Hepatocyte (in vitro differentiated cells): Measurements from ENCODE around the gene PCCA.

Experiments used
- EZH2 ChIP-seq: fragments of 200-600 bp; sonication (generic); IDR thresholded peaks from 2 replicates; pipeline ENCODE4 v1.6.1; 2016; ENCODE audit warnings: antibody characterized with exemption, mild to moderate bottlenecking, borderline replicate concordance
- EZH2phosphoT487 ChIP-seq: fragments of 200-600 bp; sonication (generic); IDR thresholded peaks from one replicate; pipeline ENCODE4 v1.6.1; 2018; ENCODE audit warnings: antibody characterized with exemption, mild to moderate bottlenecking, low read depth, moderate library complexity; ENCODE audit not compliant: unreplicated experiment, severe bottlenecking
- TF ChIP-seq, protein P1 (sequence below): fragments of 200-600 bp; sonication (generic); IDR thresholded peaks from 2 replicates; pipeline ENCODE4 v1.5.1; 2016; ENCODE audit warnings: antibody characterized with exemption, mild to moderate bottlenecking; ENCODE audit not compliant: poor library complexity

GRCh38 chr13:100460791-100461190 is 371.9 kb downstream of the PCCA start:
- TF ChIP-seq, protein P1, sequence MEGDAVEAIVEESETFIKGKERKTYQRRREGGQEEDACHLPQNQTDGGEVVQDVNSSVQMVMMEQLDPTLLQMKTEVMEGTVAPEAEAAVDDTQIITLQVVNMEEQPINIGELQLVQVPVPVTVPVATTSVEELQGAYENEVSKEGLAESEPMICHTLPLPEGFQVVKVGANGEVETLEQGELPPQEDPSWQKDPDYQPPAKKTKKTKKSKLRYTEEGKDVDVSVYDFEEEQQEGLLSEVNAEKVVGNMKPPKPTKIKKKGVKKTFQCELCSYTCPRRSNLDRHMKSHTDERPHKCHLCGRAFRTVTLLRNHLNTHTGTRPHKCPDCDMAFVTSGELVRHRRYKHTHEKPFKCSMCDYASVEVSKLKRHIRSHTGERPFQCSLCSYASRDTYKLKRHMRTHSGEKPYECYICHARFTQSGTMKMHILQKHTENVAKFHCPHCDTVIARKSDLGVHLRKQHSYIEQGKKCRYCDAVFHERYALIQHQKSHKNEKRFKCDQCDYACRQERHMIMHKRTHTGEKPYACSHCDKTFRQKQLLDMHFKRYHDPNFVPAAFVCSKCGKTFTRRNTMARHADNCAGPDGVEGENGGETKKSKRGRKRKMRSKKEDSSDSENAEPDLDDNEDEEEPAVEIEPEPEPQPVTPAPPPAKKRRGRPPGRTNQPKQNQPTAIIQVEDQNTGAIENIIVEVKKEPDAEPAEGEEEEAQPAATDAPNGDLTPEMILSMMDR: no peak
- no peak for TF ChIP-seq EZH2
- TF ChIP-seq EZH2phosphoT487: no peak
